ENCODE results near the gene ATG101.

The ATG101 gene

GRCh38 chr12:52082669-52082987, 12.8 kb downstream of the ATG101 start:
- no peak overlapping the region for H3K4me3 ChIP-seq (ENCODE audit: low read depth, low read length)
- DNase-seq (ENCODE audit: low read depth) = no peak
- TF ChIP-seq, protein P1, sequence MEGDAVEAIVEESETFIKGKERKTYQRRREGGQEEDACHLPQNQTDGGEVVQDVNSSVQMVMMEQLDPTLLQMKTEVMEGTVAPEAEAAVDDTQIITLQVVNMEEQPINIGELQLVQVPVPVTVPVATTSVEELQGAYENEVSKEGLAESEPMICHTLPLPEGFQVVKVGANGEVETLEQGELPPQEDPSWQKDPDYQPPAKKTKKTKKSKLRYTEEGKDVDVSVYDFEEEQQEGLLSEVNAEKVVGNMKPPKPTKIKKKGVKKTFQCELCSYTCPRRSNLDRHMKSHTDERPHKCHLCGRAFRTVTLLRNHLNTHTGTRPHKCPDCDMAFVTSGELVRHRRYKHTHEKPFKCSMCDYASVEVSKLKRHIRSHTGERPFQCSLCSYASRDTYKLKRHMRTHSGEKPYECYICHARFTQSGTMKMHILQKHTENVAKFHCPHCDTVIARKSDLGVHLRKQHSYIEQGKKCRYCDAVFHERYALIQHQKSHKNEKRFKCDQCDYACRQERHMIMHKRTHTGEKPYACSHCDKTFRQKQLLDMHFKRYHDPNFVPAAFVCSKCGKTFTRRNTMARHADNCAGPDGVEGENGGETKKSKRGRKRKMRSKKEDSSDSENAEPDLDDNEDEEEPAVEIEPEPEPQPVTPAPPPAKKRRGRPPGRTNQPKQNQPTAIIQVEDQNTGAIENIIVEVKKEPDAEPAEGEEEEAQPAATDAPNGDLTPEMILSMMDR (IDR thresholded peaks at IDR 0.05; ENCODE audit: insufficient read depth, low read depth, low read length, missing control alignments) = no peak

DNA sequence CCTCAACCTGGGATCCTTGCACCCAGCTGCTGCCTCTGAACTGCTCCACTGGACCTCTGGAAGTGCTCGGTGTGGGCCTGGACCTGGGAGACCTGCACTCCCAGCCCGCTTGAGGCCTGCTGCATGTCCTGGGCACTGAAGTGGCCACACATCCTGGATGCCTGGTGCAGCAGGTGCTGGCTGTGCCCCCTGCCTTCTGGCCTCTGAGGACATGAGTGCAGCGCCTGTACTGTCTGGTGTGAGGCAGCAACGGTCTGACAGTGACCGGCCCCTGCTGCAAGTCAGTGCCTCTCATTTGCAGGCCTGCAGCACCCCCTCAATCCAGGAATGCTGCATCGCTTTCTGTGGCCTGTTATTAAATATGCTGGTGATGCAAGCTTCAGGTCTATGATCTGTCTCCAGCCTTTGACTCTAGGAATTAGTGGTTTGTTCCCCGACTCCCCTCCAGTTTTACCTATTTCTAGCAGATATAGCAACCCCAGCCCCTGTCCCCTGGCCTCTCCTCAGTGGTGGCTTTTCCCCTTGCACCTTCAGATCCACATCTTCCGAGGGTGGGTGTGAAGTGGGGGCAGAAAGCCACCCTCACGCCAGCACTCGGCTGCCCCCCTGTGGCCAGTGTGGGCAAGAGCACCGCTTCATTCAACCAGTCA, 13.3 kb downstream of the ATG101 start:
- DNase-seq (ENCODE audit: low read depth) = peak; percentile 65
- H3K4me3 ChIP-seq (ENCODE audit: low read depth, low read length) = no peak overlapping the region
- TF ChIP-seq, protein P1 (IDR thresholded peaks at IDR 0.05; ENCODE audit: insufficient read depth, low read depth, low read length, missing control alignments) = peak; percentile 98

DNA sequence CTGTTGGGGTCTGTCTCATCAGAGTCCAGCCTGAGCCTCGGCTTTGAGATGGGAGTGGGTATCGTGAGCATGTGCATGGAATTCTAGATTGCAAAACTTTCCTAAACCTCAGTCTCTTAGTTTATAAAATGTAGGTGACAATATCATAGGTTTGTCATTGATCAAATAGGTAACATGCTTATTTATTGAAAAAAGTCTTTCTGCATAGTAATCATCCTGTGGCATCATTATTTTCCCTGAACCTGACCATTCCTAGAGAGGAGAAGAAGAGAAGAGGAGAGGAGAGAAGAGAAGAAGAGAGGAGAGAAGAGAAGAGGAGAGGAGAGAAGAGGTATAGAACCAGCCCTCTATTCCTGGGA, 13.8 kb downstream of the ATG101 start:
- TF ChIP-seq, protein P1 (IDR thresholded peaks at IDR 0.05; ENCODE audit: insufficient read depth, low read depth, low read length, missing control alignments) = no peak
- no peak overlapping the region for H3K4me3 ChIP-seq (ENCODE audit: low read depth, low read length)

GRCh38 chr12:52084491-52085231, 14.9 kb downstream of the ATG101 start:
- DNase-seq (ENCODE audit: low read depth) = no peak
- no peak overlapping the region for H3K4me3 ChIP-seq (ENCODE audit: low read depth, low read length)
- TF ChIP-seq, protein P1 (IDR thresholded peaks at IDR 0.05; ENCODE audit: insufficient read depth, low read depth, low read length, missing control alignments) = no peak

More for the DNA sequence above, 13.8 kb downstream of the ATG101 start:
- no peak for DNase-seq (ENCODE audit: low read depth)

DNA sequence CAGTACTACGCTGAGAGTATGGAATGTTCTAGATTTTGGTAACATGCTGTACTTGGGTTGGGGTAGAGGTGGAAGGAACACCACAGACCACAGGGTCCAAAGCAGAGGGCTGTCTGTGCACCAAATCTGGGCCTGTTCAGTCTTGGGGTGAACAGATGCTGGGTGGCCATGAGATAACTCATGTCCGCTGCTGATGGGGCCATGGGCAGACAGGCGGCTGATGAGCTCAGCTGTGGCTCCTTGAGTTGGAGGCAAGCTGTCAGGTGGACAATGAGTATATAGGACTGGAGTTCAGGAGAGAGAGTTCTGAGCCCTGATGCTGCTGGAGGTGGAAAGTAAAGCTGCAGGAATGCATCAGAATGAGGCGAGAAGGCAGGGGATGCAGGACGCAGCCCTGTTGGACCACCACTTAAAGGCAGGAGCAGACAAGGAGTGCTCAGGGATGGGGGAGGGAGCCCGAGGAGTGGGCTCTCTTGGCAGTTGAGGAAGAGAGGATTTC, 16.0 kb downstream of the ATG101 start:
- no peak for DNase-seq (ENCODE audit: low read depth)
- no peak overlapping the region for H3K4me3 ChIP-seq (ENCODE audit: low read depth, low read length)
- TF ChIP-seq, protein P1 (IDR thresholded peaks at IDR 0.05; ENCODE audit: insufficient read depth, low read depth, low read length, missing control alignments) = no peak

GRCh38 chr12:52086366-52086765, 16.6 kb downstream of the ATG101 start:
- TF ChIP-seq, protein P1 (IDR thresholded peaks at IDR 0.05; ENCODE audit: insufficient read depth, low read depth, low read length, missing control alignments) = no peak
- no peak overlapping the region for H3K4me3 ChIP-seq (ENCODE audit: low read depth, low read length)
- DNase-seq (ENCODE audit: low read depth) = no peak
